ENCODE data around the gene PCDH8. TPM values are rescaled to one million over a fixed set of nuclear protein-coding genes. Genes with fewer than 3 reads are reported as not detected.

PCDH8 gene
- polyA plus RNA-seq, 1 experiment = not detected

GRCh38 chr13:52810011-52810410 is 38.4 kb downstream of the PCDH8 start:
- H3K4me3 ChIP-seq (ENCODE audit: low read depth, low read length) = no peak overlapping the region
- no peak overlapping the region for H3K27ac ChIP-seq (ENCODE audit: low read depth, low read length)
- no peak for TF ChIP-seq CTCF (IDR thresholded peaks at IDR 0.05; ENCODE audit: low read depth, low read length)
- H3K27me3 ChIP-seq (ENCODE audit: control insufficient read depth, insufficient read depth, low read length) = no peaks in the 10 kb centered on the region
- H3K9me3 ChIP-seq (ENCODE audit: control insufficient read depth, insufficient read depth, low read length) = peaks cover 1% of the 10 kb centered on the region; the same call in 1 of the 2 replicates
- no peak for DNase-seq (ENCODE audit: low read depth, low spot score)
- ChIA-PET POLR2A (no interaction called here), CTCF (interaction anchor here (0.5 kb wide), 1 partner anchor 151 kb away, joined by 4 read pairs; no protein-coding TSS in a partner anchor)

- H3K4me3 ChIP-seq (ENCODE audit: low read depth, low read length) = no peak overlapping the region
- no peaks in the 10 kb centered on the region for H3K9me3 ChIP-seq (ENCODE audit: control insufficient read depth, insufficient read depth, low read length)
- no peak overlapping the region for H3K27ac ChIP-seq (ENCODE audit: low read depth, low read length)
- TF ChIP-seq CTCF (IDR thresholded peaks at IDR 0.05; ENCODE audit: low read depth, low read length) = peak; percentile 17; the same call in 1 of the 2 replicates
- no peaks in the 10 kb centered on the region for H3K27me3 ChIP-seq (ENCODE audit: control insufficient read depth, insufficient read depth, low read length)
- CTCF ChIA-PET = interaction anchor here (0.5 kb wide), 1 partner anchor 151 kb away, joined by 4 read pairs; no protein-coding TSS in a partner anchor
- POLR2A ChIA-PET = no interaction called here
- no peak for DNase-seq (ENCODE audit: low read depth, low spot score)
Observed at GRCh38 chr13:52809310-52809769, 39.1 kb downstream of the PCDH8 start.

- no peaks in the 10 kb centered on the region for H3K9me3 ChIP-seq (ENCODE audit: control insufficient read depth, insufficient read depth, low read length)
- TF ChIP-seq CTCF (IDR thresholded peaks at IDR 0.05; ENCODE audit: low read depth, low read length) = no peak
- ChIA-PET POLR2A (no interaction called here), CTCF (no interaction called here)
- H3K27ac ChIP-seq (ENCODE audit: low read depth, low read length) = no peak overlapping the region
- DNase-seq (ENCODE audit: low read depth, low spot score) = no peak
- H3K4me3 ChIP-seq (ENCODE audit: low read depth, low read length) = no peak overlapping the region
- no peaks in the 10 kb centered on the region for H3K27me3 ChIP-seq (ENCODE audit: control insufficient read depth, insufficient read depth, low read length)
Observed at GRCh38 chr13:52808842-52809219, 39.6 kb downstream of the PCDH8 start.

- Histone ChIP-seq H3K27ac (ENCODE audit: low read depth, low read length) (no peak overlapping the region), H3K9me3 (ENCODE audit: control insufficient read depth, insufficient read depth, low read length) (no peaks in the 10 kb centered on the region), H3K4me3 (ENCODE audit: low read depth, low read length) (no peak overlapping the region), H3K27me3 (ENCODE audit: control insufficient read depth, insufficient read depth, low read length) (no peaks in the 10 kb centered on the region)
- no peak for DNase-seq (ENCODE audit: low read depth, low spot score)
- CTCF ChIA-PET = interaction anchor here (0.6 kb wide), 1 partner anchor 141 kb away, joined by 3 read pairs; no protein-coding TSS in a partner anchor
- no peak for TF ChIP-seq CTCF (IDR thresholded peaks at IDR 0.05; ENCODE audit: low read depth, low read length)
- POLR2A ChIA-PET = no interaction called here
Observed at GRCh38 chr13:52806029-52806428, 42.4 kb downstream of the PCDH8 start.

- H3K9me3 ChIP-seq (ENCODE audit: control insufficient read depth, insufficient read depth, low read length) = no peaks in the 10 kb centered on the region
- no peak for TF ChIP-seq CTCF (IDR thresholded peaks at IDR 0.05; ENCODE audit: low read depth, low read length)
- ChIA-PET CTCF (interaction anchor here (0.5 kb wide), 1 partner anchor 117 kb away, joined by 3 read pairs; no protein-coding TSS in a partner anchor), POLR2A (no interaction called here)
- H3K4me3 ChIP-seq (ENCODE audit: low read depth, low read length) = no peak overlapping the region
- no peaks in the 10 kb centered on the region for H3K27me3 ChIP-seq (ENCODE audit: control insufficient read depth, insufficient read depth, low read length)
- H3K27ac ChIP-seq (ENCODE audit: low read depth, low read length) = no peak overlapping the region
- DNase-seq (ENCODE audit: low read depth, low spot score) = no peak
Observed at GRCh38 chr13:52804202-52804641, 44.2 kb downstream of the PCDH8 start.
